B cell (primary cell): ENCODE measurements around the gene TSPAN5. TPM values are rescaled to one million over a fixed set of nuclear protein-coding genes. Genes with fewer than 3 reads are reported as not detected.

Experiments
- ATAC-seq: fragments of 200-7000 bp; cut with Tn5 transposase; one replicate; pipeline ENCODE4 v1.10.0; 2021; ENCODE audit warnings: low read depth, mild to moderate bottlenecking, moderate number of reproducible peaks, moderate library complexity
- CTCF ChIA-PET: fragments of 350-600 bp; sonication (Branson Sonifier 250); formaldehyde crosslinking; loops from one replicate; lab custom pipeline; 2021; ENCODE audit warnings: antibody characterized with exemption, inconsistent platforms; lab: Charles Lee
- POLR2A ChIA-PET: fragments of 350-600 bp; sonication (Branson Sonifier 250); formaldehyde crosslinking; loops from one replicate; lab custom pipeline; 2021; ENCODE audit warnings: antibody characterized with exemption; lab: Charles Lee
- DNase-seq: peaks from one replicate; pipeline ENCODE4 v3.0.0; 2013
- H2AFZ ChIP-seq: 2 replicates; pipeline ENCODE4 v1.6.1; 2012; ENCODE audit warnings: mild to moderate bottlenecking, low read depth, low read length; ENCODE audit not compliant: insufficient read depth, poor library complexity, severe bottlenecking
- H3K27ac ChIP-seq, 2 donors: 1 replicate in 1 of 2; 2 replicates in 1 of 2; pipeline ENCODE4 v1.5.1; 2012 to 2013; ENCODE audit warnings: low read length in 2 of 2, mild to moderate bottlenecking in 2 of 2, moderate library complexity in 1 of 2
- H3K27me3 ChIP-seq, 4 experiments: fragments of 200-600 bp in 1 of 4; sonication (generic) in 1 of 4; replicated peaks in 1 of 4; 1 replicate in 2 of 4; 2 replicates in 2 of 4; pipeline versions ENCODE4 v1.6.1 to v1.7.0; 2013 to 2016; ENCODE audit warnings: low read length in 3 of 4, mild to moderate bottlenecking in 2 of 4, mixed read lengths in 1 of 4, moderate library complexity in 1 of 4; ENCODE audit not compliant: insufficient read depth in 4 of 4, control insufficient read depth in 3 of 4; ENCODE audit errors: control extremely low read depth in 1 of 4
- H3K36me3 ChIP-seq, 2 experiments: replicated peaks in 1 of 2; 1 replicate in 1 of 2; 2 replicates in 1 of 2; pipeline versions ENCODE4 v1.6.1 to v1.7.1; 2013; ENCODE audit warnings: low read length in 1 of 2; ENCODE audit not compliant: insufficient read depth in 2 of 2, control insufficient read depth in 1 of 2; ENCODE audit errors: control extremely low read depth in 1 of 2, extremely low read depth in 1 of 2
- H3K4me1 ChIP-seq, 2 donors: fragments of 200-600 bp in 1 of 2; sonication (generic) in 1 of 2; 1 replicate in 1 of 2; 2 replicates in 1 of 2; pipeline versions ENCODE4 v1.5.1 to v1.6.1; 2013 to 2017; ENCODE audit warnings: low read length in 2 of 2; ENCODE audit not compliant: control insufficient read depth in 2 of 2, insufficient read depth in 2 of 2
- H3K4me2 ChIP-seq: replicated peaks from 2 replicates; pipeline ENCODE3; 2012; ENCODE audit warnings: mild to moderate bottlenecking, low read depth, low read length; ENCODE audit not compliant: poor library complexity, severe bottlenecking
- H3K4me3 ChIP-seq, 5 experiments: fragments of 200-600 bp in 1 of 5; sonication (generic) in 1 of 5; 1 replicate in 3 of 5; 2 replicates in 2 of 5; pipeline versions ENCODE4 v1.5.1 to v1.7.0; 2011 to 2016; ENCODE audit warnings: low read length in 4 of 5, mild to moderate bottlenecking in 4 of 5, low read depth in 2 of 5, control low read depth in 1 of 5, moderate library complexity in 1 of 5; ENCODE audit not compliant: insufficient read depth in 1 of 5; ENCODE audit errors: control extremely low read depth in 1 of 5, extremely low read depth in 1 of 5
- H3K79me2 ChIP-seq: fragments of 200-600 bp; sonication (generic); one replicate; pipeline ENCODE4 v1.6.0; 2016; ENCODE audit warnings: low read length; ENCODE audit not compliant: control insufficient read depth, insufficient read depth
- H3K9ac ChIP-seq: fragments of 200-600 bp; sonication (generic); 2 replicates; pipeline ENCODE4 v1.6.1; 2017; ENCODE audit warnings: mild to moderate bottlenecking, low read length, moderate library complexity
- H3K9me3 ChIP-seq, 3 donors: one replicate each; pipeline versions ENCODE4 v1.6.1 to v1.7.1; 2013; ENCODE audit warnings: low read length in 2 of 3; ENCODE audit not compliant: control insufficient read depth in 2 of 3, insufficient read depth in 1 of 3; ENCODE audit errors: control extremely low read depth in 1 of 3
- H4K20me1 ChIP-seq: 2 replicates; pipeline ENCODE4 v1.6.0; 2012; ENCODE audit warnings: mild to moderate bottlenecking, low read length; ENCODE audit not compliant: insufficient read depth, control insufficient read depth, poor library complexity, severe bottlenecking
- H3K27ac Mint-ChIP-seq: one replicate; pipeline ENCODE4 v1.8.0; 2021; ENCODE audit warnings: mixed read lengths
- H3K27me3 Mint-ChIP-seq: one replicate; pipeline ENCODE4 v1.8.0; 2021; ENCODE audit warnings: mixed read lengths
- H3K4me1 Mint-ChIP-seq: one replicate; pipeline ENCODE4 v1.8.0; 2021; ENCODE audit warnings: mixed read lengths
- H3K4me3 Mint-ChIP-seq: one replicate; pipeline ENCODE4 v1.8.0; 2021; ENCODE audit warnings: mixed read lengths
- H3K9me3 Mint-ChIP-seq: one replicate; pipeline ENCODE4 v1.8.0; 2022; ENCODE audit warnings: mixed read lengths; ENCODE audit not compliant: insufficient read depth
- EZH2 ChIP-seq: IDR thresholded peaks from 2 replicates; pipeline ENCODE4 v1.6.1; 2012; ENCODE audit warnings: borderline replicate concordance, low read depth, mild to moderate bottlenecking, moderate library complexity, low read length; ENCODE audit not compliant: insufficient read depth, poor library complexity, severe bottlenecking
- WGBS: methylation state at CpG from one replicate; pipeline ENCODE4 v1.1.5; 2013; ENCODE audit warnings: missing lambda C conversion rate; ENCODE audit not compliant: insufficient coverage; 5-methylcytosine and 5-hydroxymethylcytosine counted together
- intact Hi-C: fragments of 100-400 bp; cut with micrococcal nuclease; formaldehyde crosslinking; loops from one replicate; pipeline ENCODE4 v1.10.0; 2022
- polyA plus RNA-seq: library from polyadenylated mRNA; depleted of rRNA; stranded (reverse); fragments of >200 nt; gene quantifications from 2 replicates; pipeline ENCODE4 v1.2.3, GENCODE V29; 2012
- total RNA-seq, 2 donors: library from RNA; stranded (reverse); fragments of 120-200 nt in 1 of 2; gene quantifications; 1 replicate in 1 of 2; 2 replicates in 1 of 2; pipeline versions ENCODE4 v1.2.3 to v1.2.4, GENCODE V29; 2013 to 2022
- TF ChIP-seq, protein P1 (sequence below): fragments of 200-600 bp; IDR thresholded peaks from one replicate; pipeline ENCODE4 v1.8.0; 2022; ENCODE audit warnings: antibody characterized with exemption, mild to moderate bottlenecking

TSPAN5 gene
- total and polyA plus RNA-seq, 2 donors (not counting 1 experiment from before 2014, with no cell fraction given), result 2.6 to 5.3 TPM

DNA sequence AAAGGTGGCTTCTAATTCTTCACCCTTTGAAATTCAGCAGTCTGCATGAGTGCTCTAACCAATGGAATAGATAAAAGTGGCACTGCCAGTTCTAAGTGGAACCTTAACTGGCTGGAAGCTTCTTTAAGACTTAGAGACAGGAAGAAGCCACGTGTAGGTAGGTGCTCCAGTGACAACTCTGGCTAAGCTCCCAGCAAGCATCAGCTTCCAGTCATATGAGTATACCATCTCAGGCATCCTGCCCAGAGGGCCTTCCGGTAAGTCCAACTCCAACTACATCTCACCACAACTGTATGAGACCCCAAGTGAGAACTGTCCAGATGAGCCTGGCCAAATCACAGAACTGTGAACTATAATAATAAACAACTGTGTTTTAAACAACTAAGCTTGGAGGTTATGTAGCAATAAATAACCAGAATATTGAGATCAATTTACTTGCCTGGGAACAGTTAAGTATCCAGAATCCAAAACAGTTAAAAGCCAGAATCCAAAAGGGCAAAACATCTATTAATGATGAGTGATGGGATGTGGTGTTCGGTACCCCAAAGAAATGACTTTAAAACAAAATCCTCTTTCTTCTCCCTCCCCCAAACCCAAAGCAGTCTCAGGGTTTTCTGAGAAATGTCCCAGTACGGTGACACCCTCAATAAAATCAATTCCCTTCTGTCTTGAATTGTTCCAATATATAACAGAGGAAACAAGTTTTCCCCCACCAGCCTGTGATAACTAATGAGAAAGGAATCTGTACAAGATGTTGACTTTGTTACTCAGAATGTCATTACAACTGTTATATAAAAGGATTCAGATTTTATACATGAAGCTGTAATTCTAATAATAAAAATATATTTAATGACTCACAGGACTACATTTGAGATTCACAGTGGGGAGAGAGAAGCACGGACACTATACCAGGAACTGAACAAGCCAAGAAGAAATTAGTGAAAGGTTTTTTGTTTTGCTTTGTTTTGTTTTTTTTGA lies 4.2 kb downstream of the TSPAN5 start:
- ChIA-PET CTCF (interaction anchor here (0.6 to 1.5 kb wide), 2 partner anchors 10 to 386 kb away, joined by 3 to 5 read pairs; no protein-coding TSS in a partner anchor), POLR2A (no interaction called here)
- TF ChIP-seq, protein P1, sequence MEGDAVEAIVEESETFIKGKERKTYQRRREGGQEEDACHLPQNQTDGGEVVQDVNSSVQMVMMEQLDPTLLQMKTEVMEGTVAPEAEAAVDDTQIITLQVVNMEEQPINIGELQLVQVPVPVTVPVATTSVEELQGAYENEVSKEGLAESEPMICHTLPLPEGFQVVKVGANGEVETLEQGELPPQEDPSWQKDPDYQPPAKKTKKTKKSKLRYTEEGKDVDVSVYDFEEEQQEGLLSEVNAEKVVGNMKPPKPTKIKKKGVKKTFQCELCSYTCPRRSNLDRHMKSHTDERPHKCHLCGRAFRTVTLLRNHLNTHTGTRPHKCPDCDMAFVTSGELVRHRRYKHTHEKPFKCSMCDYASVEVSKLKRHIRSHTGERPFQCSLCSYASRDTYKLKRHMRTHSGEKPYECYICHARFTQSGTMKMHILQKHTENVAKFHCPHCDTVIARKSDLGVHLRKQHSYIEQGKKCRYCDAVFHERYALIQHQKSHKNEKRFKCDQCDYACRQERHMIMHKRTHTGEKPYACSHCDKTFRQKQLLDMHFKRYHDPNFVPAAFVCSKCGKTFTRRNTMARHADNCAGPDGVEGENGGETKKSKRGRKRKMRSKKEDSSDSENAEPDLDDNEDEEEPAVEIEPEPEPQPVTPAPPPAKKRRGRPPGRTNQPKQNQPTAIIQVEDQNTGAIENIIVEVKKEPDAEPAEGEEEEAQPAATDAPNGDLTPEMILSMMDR, result no peak
- no peak for TF ChIP-seq EZH2
- Histone ChIP-seq H3K9ac (no peak overlapping the region), H3K27me3 (peaks cover 0 to 10% (median 1%) of the 10 kb centered on the region in 4 experiments), H3K4me2 (no peak overlapping the region), H3K27ac (no peak overlapping the region), H3K9me3 (no peaks in the 10 kb centered on the region), H3K79me2 (peaks cover 62% of the 10 kb centered on the region), H3K4me3 (no peak overlapping the region), H3K36me3 (no peaks in the 10 kb centered on the region), H2AFZ (no peak overlapping the region), H3K4me1 (peaks cover 11 to 14% of the 10 kb centered on the region in 2 donors), H4K20me1 (no peaks in the 10 kb centered on the region)
- H3K27ac Mint-ChIP-seq, result no peak overlapping the region
- ATAC-seq, result no peak
- no peak overlapping the region for H3K4me3 Mint-ChIP-seq
- 100% methylated on average over 1 of the region's 5 CpGs for whole genome bisulfite sequencing
- no peaks in the 10 kb centered on the region for H3K9me3 Mint-ChIP-seq
- intact Hi-C loops, result loop anchor here (10.0 kb wide), 2 partner anchors 209 to 1291 kb away; partner anchors contain the start of gene DNAJB14
- DNase-seq, result no peak
- peaks cover 12% of the 10 kb centered on the region for H3K27me3 Mint-ChIP-seq
- H3K4me1 Mint-ChIP-seq, result peaks cover 22% of the 10 kb centered on the region

DNA sequence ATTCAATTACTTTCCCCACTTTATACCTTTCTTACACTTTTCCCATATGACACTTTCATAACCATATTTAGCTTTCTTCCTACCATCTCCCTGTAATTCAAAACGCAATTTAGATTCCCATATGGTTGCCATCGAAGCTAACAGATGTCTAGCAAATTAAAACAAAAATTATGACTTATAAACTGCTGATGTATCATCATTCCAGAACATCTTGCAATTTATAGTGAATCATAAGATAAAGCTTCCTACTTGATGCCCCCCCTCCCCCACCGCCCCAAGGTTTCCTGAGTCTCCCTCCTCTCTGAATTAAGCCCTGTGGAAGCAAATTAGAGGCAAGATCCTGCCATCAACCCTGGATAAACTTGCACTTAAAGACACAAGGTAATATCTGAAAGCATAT lies 5.4 kb downstream of the TSPAN5 start:
- Histone ChIP-seq H3K27ac (no peak overlapping the region), H3K9ac (no peak overlapping the region), H4K20me1 (no peaks in the 10 kb centered on the region), H2AFZ (no peak overlapping the region), H3K4me2 (no peak overlapping the region), H3K4me1 (peaks cover 8 to 10% of the 10 kb centered on the region in 2 donors), H3K79me2 (peaks cover 70% of the 10 kb centered on the region), H3K27me3 (peaks cover 0 to 10% (median 1%) of the 10 kb centered on the region in 4 experiments), H3K4me3 (no peak overlapping the region), H3K36me3 (no peaks in the 10 kb centered on the region), H3K9me3 (no peaks in the 10 kb centered on the region)
- H3K27me3 Mint-ChIP-seq, result peaks cover 12% of the 10 kb centered on the region
- no peak for DNase-seq
- POLR2A ChIA-PET, result no interaction called here
- no peak for TF ChIP-seq EZH2
- no CpG with 5 or more reads among the region's 3 CpGs for WGBS
- no peak for ATAC-seq
- no peak overlapping the region for H3K4me3 Mint-ChIP-seq
- CTCF ChIA-PET, result interaction anchor here (1.5 kb wide), 1 partner anchor 11 kb away, joined by 3 read pairs; no protein-coding TSS in a partner anchor
- no peak overlapping the region for H3K27ac Mint-ChIP-seq
- H3K4me1 Mint-ChIP-seq, result peaks cover 18% of the 10 kb centered on the region
- intact Hi-C loops, result loop anchor here (10.0 kb wide), 2 partner anchors 208 to 1292 kb away; partner anchors contain the start of gene DNAJB14
- no peaks in the 10 kb centered on the region for H3K9me3 Mint-ChIP-seq
